ENCODE measurements around the gene LRFN2.

LRFN2 gene

DNA sequence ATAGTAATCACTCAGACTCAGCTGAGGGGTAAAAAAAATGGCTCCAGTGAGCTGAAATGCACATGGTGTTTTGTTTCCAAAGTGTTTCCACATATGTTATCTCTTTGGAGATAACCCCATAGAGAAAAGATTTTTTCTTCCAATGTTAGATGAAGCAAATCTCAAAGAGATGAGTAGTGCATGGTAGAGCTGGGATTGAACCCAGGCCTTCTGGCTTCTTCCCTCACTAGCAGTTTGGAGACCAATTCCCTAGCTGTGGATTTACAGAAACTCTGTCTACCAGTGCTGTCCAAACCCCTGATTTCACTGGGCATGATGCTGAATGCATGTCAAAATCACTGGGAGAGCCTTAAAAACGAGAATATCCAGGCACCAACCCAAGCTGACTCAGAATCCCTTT is 165.1 kb downstream of the LRFN2 start:
- no peaks in the 10 kb centered on the region for H3K79me2 ChIP-seq (ENCODE audit: insufficient read depth, low read length)

DNA sequence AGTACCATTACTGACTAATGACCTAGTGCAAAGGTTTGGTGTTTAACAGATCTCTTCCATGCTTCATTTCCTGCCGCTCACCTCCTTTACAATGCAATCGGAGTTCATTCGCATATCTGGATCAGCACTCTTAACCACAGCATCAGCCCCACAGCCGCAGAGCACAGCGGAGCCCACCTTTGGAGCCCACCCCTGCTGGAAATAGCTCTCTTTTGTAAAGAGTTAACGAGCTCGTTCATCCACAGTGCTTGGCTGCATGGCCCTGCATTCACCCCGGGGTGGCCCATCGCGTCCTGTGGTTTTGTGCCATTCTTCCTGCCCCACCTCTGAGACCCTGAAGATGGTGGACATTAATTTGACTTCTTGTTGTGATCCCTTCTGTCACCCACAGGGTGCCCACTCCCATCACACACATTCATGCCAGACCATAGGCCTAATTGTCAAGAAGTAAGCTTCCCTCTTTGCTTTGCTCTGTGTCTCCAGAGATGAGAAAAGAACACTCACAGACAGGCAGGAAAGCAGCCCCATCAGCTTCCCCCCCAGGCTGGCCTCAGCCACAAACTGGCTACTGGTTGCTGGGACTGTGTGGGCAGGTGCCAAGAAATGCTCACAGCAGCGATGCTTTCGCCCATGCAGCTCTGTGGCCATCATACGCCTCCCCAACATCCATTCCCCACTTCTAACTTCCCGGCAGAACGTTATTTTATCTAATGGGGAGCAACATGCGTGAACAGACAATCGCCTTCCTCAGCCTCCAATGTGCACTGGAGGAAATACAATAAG is 167.0 kb downstream of the LRFN2 start:
- Histone ChIP-seq H3K27me3 (ENCODE audit: insufficient read depth, low read length, poor library complexity, severe bottlenecking) (no peaks in the 10 kb centered on the region), H3F3A (ENCODE audit: low read depth) (peaks cover 17% of the 10 kb centered on the region), H3K4me2 (ENCODE audit: low read depth, low read length, poor library complexity, severe bottlenecking) (peak overlapping the region; percentile 79), H3K79me2 (ENCODE audit: insufficient read depth, low read length) (no peaks in the 10 kb centered on the region), H3K36me3 (ENCODE audit: insufficient read depth, low read length) (no peaks in the 10 kb centered on the region), H2AFZ (ENCODE audit: low read length) (no peak overlapping the region), H4K20me1 (ENCODE audit: insufficient read depth, low read length, poor library complexity, severe bottlenecking) (no peaks in the 10 kb centered on the region), H3K9me3 (ENCODE audit: insufficient read depth, low read depth, low read length) (no peaks in the 10 kb centered on the region), H3K4me3 (ENCODE audit: low read length, poor library complexity, severe bottlenecking) (peak overlapping the region; percentile 66), H3K9me2 (replicated peaks; ENCODE audit: low read depth, low read length) (no peaks in the 10 kb centered on the region), H3K4me1 (ENCODE audit: insufficient read depth, low read length, poor library complexity, severe bottlenecking) (peaks cover 55% of the 10 kb centered on the region), H3K9ac (ENCODE audit: low read depth, low read length, poor library complexity, severe bottlenecking) (peak overlapping the region; percentile 55)
- peak; percentile 86 for TF ChIP-seq EZH2phosphoT487 (IDR thresholded peaks at IDR 0.05; ENCODE audit: borderline replicate concordance)
- TF ChIP-seq, protein P1, sequence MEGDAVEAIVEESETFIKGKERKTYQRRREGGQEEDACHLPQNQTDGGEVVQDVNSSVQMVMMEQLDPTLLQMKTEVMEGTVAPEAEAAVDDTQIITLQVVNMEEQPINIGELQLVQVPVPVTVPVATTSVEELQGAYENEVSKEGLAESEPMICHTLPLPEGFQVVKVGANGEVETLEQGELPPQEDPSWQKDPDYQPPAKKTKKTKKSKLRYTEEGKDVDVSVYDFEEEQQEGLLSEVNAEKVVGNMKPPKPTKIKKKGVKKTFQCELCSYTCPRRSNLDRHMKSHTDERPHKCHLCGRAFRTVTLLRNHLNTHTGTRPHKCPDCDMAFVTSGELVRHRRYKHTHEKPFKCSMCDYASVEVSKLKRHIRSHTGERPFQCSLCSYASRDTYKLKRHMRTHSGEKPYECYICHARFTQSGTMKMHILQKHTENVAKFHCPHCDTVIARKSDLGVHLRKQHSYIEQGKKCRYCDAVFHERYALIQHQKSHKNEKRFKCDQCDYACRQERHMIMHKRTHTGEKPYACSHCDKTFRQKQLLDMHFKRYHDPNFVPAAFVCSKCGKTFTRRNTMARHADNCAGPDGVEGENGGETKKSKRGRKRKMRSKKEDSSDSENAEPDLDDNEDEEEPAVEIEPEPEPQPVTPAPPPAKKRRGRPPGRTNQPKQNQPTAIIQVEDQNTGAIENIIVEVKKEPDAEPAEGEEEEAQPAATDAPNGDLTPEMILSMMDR (conservative IDR thresholded peaks at IDR 0.05; ENCODE audit: low read length): peak; percentile 59

More for the DNA sequence above, 165.1 kb downstream of the LRFN2 start:
- peaks cover 73% of the 10 kb centered on the region for H3K4me1 ChIP-seq (ENCODE audit: insufficient read depth, low read length, poor library complexity, severe bottlenecking)
- no peak overlapping the region for H2AFZ ChIP-seq (ENCODE audit: low read length)
- no peak overlapping the region for H3K9ac ChIP-seq (ENCODE audit: low read depth, low read length, poor library complexity, severe bottlenecking)
- H4K20me1 ChIP-seq (ENCODE audit: insufficient read depth, low read length, poor library complexity, severe bottlenecking): no peaks in the 10 kb centered on the region
- no peaks in the 10 kb centered on the region; the same call in 1 of the 2 replicates for H3K36me3 ChIP-seq (ENCODE audit: insufficient read depth, low read length)
- no peak for TF ChIP-seq EZH2phosphoT487 (IDR thresholded peaks at IDR 0.05; ENCODE audit: borderline replicate concordance)
- TF ChIP-seq, protein P1 (conservative IDR thresholded peaks at IDR 0.05; ENCODE audit: low read length): no peak
- no peaks in the 10 kb centered on the region for H3K9me2 ChIP-seq (replicated peaks; ENCODE audit: low read depth, low read length)
- H3K4me2 ChIP-seq (ENCODE audit: low read depth, low read length, poor library complexity, severe bottlenecking): no peak overlapping the region
- H3K4me3 ChIP-seq (ENCODE audit: low read length, poor library complexity, severe bottlenecking): no peak overlapping the region
- peaks cover 17% of the 10 kb centered on the region for H3F3A ChIP-seq (ENCODE audit: low read depth)
- H3K27me3 ChIP-seq (ENCODE audit: insufficient read depth, low read length, poor library complexity, severe bottlenecking): no peaks in the 10 kb centered on the region
- H3K9me3 ChIP-seq (ENCODE audit: insufficient read depth, low read depth, low read length): no peaks in the 10 kb centered on the region

GRCh38 chr6:40419377-40419776 is 167.8 kb downstream of the LRFN2 start:
- Histone ChIP-seq H3K4me3 (ENCODE audit: low read length, poor library complexity, severe bottlenecking) (peak overlapping the region; percentile 66), H3K4me1 (ENCODE audit: insufficient read depth, low read length, poor library complexity, severe bottlenecking) (peaks cover 61% of the 10 kb centered on the region), H3K79me2 (ENCODE audit: insufficient read depth, low read length) (no peaks in the 10 kb centered on the region), H3K27me3 (ENCODE audit: insufficient read depth, low read length, poor library complexity, severe bottlenecking) (no peaks in the 10 kb centered on the region), H3K9me2 (replicated peaks; ENCODE audit: low read depth, low read length) (no peaks in the 10 kb centered on the region), H4K20me1 (ENCODE audit: insufficient read depth, low read length, poor library complexity, severe bottlenecking) (no peaks in the 10 kb centered on the region), H3K9ac (ENCODE audit: low read depth, low read length, poor library complexity, severe bottlenecking) (peak overlapping the region; percentile 35), H3K36me3 (ENCODE audit: insufficient read depth, low read length) (no peaks in the 10 kb centered on the region), H3F3A (ENCODE audit: low read depth) (peaks cover 17% of the 10 kb centered on the region), H3K4me2 (ENCODE audit: low read depth, low read length, poor library complexity, severe bottlenecking) (peak overlapping the region; percentile 79), H2AFZ (ENCODE audit: low read length) (no peak overlapping the region), H3K9me3 (ENCODE audit: insufficient read depth, low read depth, low read length) (no peaks in the 10 kb centered on the region)
- TF ChIP-seq EZH2phosphoT487 (IDR thresholded peaks at IDR 0.05; ENCODE audit: borderline replicate concordance): no peak
- TF ChIP-seq, protein P1 (conservative IDR thresholded peaks at IDR 0.05; ENCODE audit: low read length): 0 out of 2 replicates have a peak, but pooled peaks have one; percentile 13

Data from Loucy (cell line).